Uterus (tissue), 2 donors: ENCODE data around the gene BSX.

ENCODE experiments used
- POLR2A ChIP-seq, 2 donors: fragments of 450-650 bp; IDR thresholded peaks; one replicate each; pipeline ENCODE4 v1.6.1; 2016; ENCODE audit warnings: antibody characterized with exemption in 2 of 2, mild to moderate bottlenecking in 1 of 2, moderate library complexity in 1 of 2
- TF ChIP-seq, protein P1 (sequence below), 4 experiments: fragments of 200-600 bp in 2 of 4; fragments of 450-650 bp in 2 of 4; sonication (generic) in 2 of 4; IDR thresholded peaks; one replicate each; pipeline ENCODE4 v1.5.1; 2016 to 2019; ENCODE audit warnings: antibody characterized with exemption in 4 of 4, mild to moderate bottlenecking in 2 of 4, moderate library complexity in 1 of 4

DNA sequence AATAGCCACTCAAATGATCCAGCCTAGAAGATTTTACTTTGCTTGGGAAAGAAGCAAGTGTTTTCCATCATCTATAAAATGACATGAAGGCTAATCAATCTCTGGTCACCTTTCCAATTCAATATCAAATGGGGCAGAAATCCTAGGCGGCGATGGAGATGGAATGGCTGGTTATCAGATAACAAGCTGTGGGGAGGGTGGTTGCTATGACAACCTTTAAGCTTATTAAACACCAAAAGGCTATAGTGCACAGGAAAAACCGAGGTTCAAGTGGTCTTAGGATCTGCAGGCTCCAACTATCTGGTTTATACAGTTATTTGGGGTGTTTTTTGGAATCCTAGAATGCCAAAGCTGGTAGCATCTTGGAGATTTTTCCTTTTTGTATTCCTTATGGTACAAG, 13.9 kb upstream of the BSX start:
- TF ChIP-seq, protein P1, sequence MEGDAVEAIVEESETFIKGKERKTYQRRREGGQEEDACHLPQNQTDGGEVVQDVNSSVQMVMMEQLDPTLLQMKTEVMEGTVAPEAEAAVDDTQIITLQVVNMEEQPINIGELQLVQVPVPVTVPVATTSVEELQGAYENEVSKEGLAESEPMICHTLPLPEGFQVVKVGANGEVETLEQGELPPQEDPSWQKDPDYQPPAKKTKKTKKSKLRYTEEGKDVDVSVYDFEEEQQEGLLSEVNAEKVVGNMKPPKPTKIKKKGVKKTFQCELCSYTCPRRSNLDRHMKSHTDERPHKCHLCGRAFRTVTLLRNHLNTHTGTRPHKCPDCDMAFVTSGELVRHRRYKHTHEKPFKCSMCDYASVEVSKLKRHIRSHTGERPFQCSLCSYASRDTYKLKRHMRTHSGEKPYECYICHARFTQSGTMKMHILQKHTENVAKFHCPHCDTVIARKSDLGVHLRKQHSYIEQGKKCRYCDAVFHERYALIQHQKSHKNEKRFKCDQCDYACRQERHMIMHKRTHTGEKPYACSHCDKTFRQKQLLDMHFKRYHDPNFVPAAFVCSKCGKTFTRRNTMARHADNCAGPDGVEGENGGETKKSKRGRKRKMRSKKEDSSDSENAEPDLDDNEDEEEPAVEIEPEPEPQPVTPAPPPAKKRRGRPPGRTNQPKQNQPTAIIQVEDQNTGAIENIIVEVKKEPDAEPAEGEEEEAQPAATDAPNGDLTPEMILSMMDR (IDR thresholded peaks at IDR 0.05), result no peak
- TF ChIP-seq POLR2A (IDR thresholded peaks at IDR 0.05), result no peak
